Measurements from ENCODE around the gene TIMM8B. TPM values are rescaled to one million over a fixed set of nuclear protein-coding genes. Genes with fewer than 3 reads are reported as not detected.

TIMM8B gene
- total RNA-seq, 1 donor from 2014 or later: 100 TPM

Other genes with a start within 250 kb of the TIMM8B start
- 16.2 TPM for gene ALG9, start 215.2 kb downstream of the TIMM8B start, total RNA-seq
- 0.73 TPM for gene FDXACB1, start 207.6 kb downstream of the TIMM8B start, total RNA-seq
- 27.8 TPM for gene CFAP68, start 207.2 kb downstream of the TIMM8B start, total RNA-seq
- gene CRYAB, start 175.0 kb downstream of the TIMM8B start, total RNA-seq: 8,606 TPM
- gene HSPB2, start 174.0 kb downstream of the TIMM8B start, total RNA-seq: 59.9 TPM
- 2.6 TPM for gene C11orf52, start 167.8 kb downstream of the TIMM8B start, total RNA-seq
- gene DIXDC1, start 149.4 kb downstream of the TIMM8B start, total RNA-seq: 29.0 TPM
- 123 TPM for gene DLAT, start 61.3 kb downstream of the TIMM8B start, total RNA-seq
- 2.0 TPM for gene PIH1D2, start 12.7 kb downstream of the TIMM8B start, total RNA-seq
- 9.7 TPM for gene NKAPD1, start 12.5 kb downstream of the TIMM8B start, total RNA-seq
- gene SDHD, start 117 bp upstream of the TIMM8B start, total RNA-seq: 209 TPM
- 0.70 TPM for gene IL18, start 77.3 kb upstream of the TIMM8B start, total RNA-seq
- 0.32 TPM for gene TEX12, start 80.6 kb upstream of the TIMM8B start, total RNA-seq
- gene BCO2, start 88.8 kb upstream of the TIMM8B start, total RNA-seq: 67.8 TPM
- gene PTS, start 139.7 kb upstream of the TIMM8B start, total RNA-seq: 33.0 TPM
- gene PLET1, start 174.1 kb upstream of the TIMM8B start, total RNA-seq: not detected

Measured in cardiac septum (tissue), 1 donor.